Effector memory CD4-positive, alpha-beta T cell (primary cell): Measurements from ENCODE around the gene PRR16.
"Not testable (repeated sequence)": the region's sequence is repeated elsewhere in the genome, so short reads cannot be mapped to it uniquely, and the experiment has no call there.

ENCODE experiments used
- DNase-seq, 3 donors: peaks; one replicate each; pipeline ENCODE4 v3.0.0-alpha.2; 2020
- H3K27ac ChIP-seq: 2 replicates; pipeline ENCODE4 v1.7.0; 2013; ENCODE audit warnings: mild to moderate bottlenecking, low read length, moderate library complexity; ENCODE audit not compliant: insufficient read depth, poor library complexity, severe bottlenecking
- H3K27me3 ChIP-seq: replicated peaks from 2 replicates; pipeline ENCODE4 v1.7.0; 2013; ENCODE audit warnings: mild to moderate bottlenecking, low read length; ENCODE audit not compliant: insufficient read depth, control insufficient read depth, poor library complexity, severe bottlenecking
- H3K36me3 ChIP-seq: 2 replicates; pipeline ENCODE4 v1.7.0; 2013; ENCODE audit warnings: mild to moderate bottlenecking, low read length, moderate library complexity; ENCODE audit not compliant: control insufficient read depth, insufficient read depth
- H3K4me1 ChIP-seq: 2 replicates; pipeline ENCODE4 v1.7.0; 2013; ENCODE audit warnings: low read length, mild to moderate bottlenecking; ENCODE audit not compliant: control insufficient read depth, insufficient read depth, poor library complexity, severe bottlenecking
- H3K4me3 ChIP-seq: 2 replicates; pipeline ENCODE4 v1.7.0; 2013; ENCODE audit warnings: low read length, low read depth, mild to moderate bottlenecking; ENCODE audit not compliant: insufficient read depth, poor library complexity, severe bottlenecking
- H3K9me3 ChIP-seq: 2 replicates; pipeline ENCODE4 v1.7.0; 2013; ENCODE audit warnings: mild to moderate bottlenecking, low read length, moderate library complexity; ENCODE audit not compliant: control insufficient read depth
- total RNA-seq, 3 donors: gene quantifications; one replicate each; lab custom pipeline; 2026; lab: John Stamatoyannopoulos, UW

The PRR16 gene
- 0 reads per million in 3 donors for total RNA-seq

GRCh38 chr5:120463991-120464626 lies at the start of gene PRR16:
Gene PRR16 (plus strand): TSS chr5:120464300.
- no peak for DNase-seq
- H3K4me3 ChIP-seq, result no peak within 1 kb of the TSS
- no peaks in the 10 kb centered on the region for H3K4me1 ChIP-seq
- no peaks in the 10 kb centered on the region for H3K9me3 ChIP-seq
- H3K27me3 ChIP-seq, result peaks cover 5% of the 10 kb centered on the region
- H3K36me3 ChIP-seq, result no peaks in the 10 kb centered on the region
- H3K27ac ChIP-seq, result no peak within 1 kb of the TSS

- Histone ChIP-seq H3K9me3 (no peaks in the 10 kb centered on the region), H3K27ac (no peak overlapping the region), H3K27me3 (no peaks in the 10 kb centered on the region), H3K4me3 (no peak overlapping the region), H3K4me1 (no peaks in the 10 kb centered on the region), H3K36me3 (no peaks in the 10 kb centered on the region)
- DNase-seq, result no peak
These were observed 48.1 kb upstream of the PRR16 start for GRCh38 chr5:120415985-120416384.

GRCh38 chr5:120419127-120419526 lies 45.0 kb upstream of the PRR16 start:
- Histone ChIP-seq H3K9me3 (no peaks in the 10 kb centered on the region), H3K36me3 (no peaks in the 10 kb centered on the region), H3K27ac (no peak overlapping the region), H3K4me1 (no peaks in the 10 kb centered on the region), H3K4me3 (no peak overlapping the region), H3K27me3 (no peaks in the 10 kb centered on the region)
- no peak for DNase-seq

GRCh38 chr5:120426633-120427275 lies 37.3 kb upstream of the PRR16 start:
- H3K36me3 ChIP-seq, H3K27ac ChIP-seq, H3K4me3 ChIP-seq, H3K4me1 ChIP-seq, DNase-seq, H3K27me3 ChIP-seq, H3K9me3 ChIP-seq: not testable (repeated sequence)

- H3K4me1 ChIP-seq, result no peaks in the 10 kb centered on the region
- no peak overlapping the region for H3K4me3 ChIP-seq
- H3K27ac ChIP-seq, result no peak overlapping the region
- no peak for DNase-seq
- H3K36me3 ChIP-seq, result no peaks in the 10 kb centered on the region
- H3K27me3 ChIP-seq, result no peaks in the 10 kb centered on the region
- no peaks in the 10 kb centered on the region for H3K9me3 ChIP-seq
These were observed 33.5 kb upstream of the PRR16 start for GRCh38 chr5:120430572-120430971.

- no peaks in the 10 kb centered on the region for H3K9me3 ChIP-seq
- no peak overlapping the region for H3K27ac ChIP-seq
- H3K36me3 ChIP-seq, result no peaks in the 10 kb centered on the region
- H3K4me1 ChIP-seq, result no peaks in the 10 kb centered on the region
- no peak overlapping the region for H3K4me3 ChIP-seq
- DNase-seq, result no peak
- no peaks in the 10 kb centered on the region for H3K27me3 ChIP-seq
These were observed 31.2 kb upstream of the PRR16 start for GRCh38 chr5:120432861-120433260.

GRCh38 chr5:120435129-120435528 lies 29.0 kb upstream of the PRR16 start:
- no peaks in the 10 kb centered on the region for H3K36me3 ChIP-seq
- no peak for DNase-seq
- no peak overlapping the region for H3K4me3 ChIP-seq
- no peak overlapping the region for H3K27ac ChIP-seq
- no peaks in the 10 kb centered on the region for H3K4me1 ChIP-seq
- no peaks in the 10 kb centered on the region for H3K27me3 ChIP-seq
- no peaks in the 10 kb centered on the region for H3K9me3 ChIP-seq

- no peak for DNase-seq
- Histone ChIP-seq H3K4me3 (no peak overlapping the region), H3K36me3 (no peaks in the 10 kb centered on the region), H3K27ac (no peak overlapping the region), H3K27me3 (no peaks in the 10 kb centered on the region), H3K4me1 (no peaks in the 10 kb centered on the region), H3K9me3 (no peaks in the 10 kb centered on the region)
These were observed 27.1 kb upstream of the PRR16 start for GRCh38 chr5:120436996-120437395.

- H3K9me3 ChIP-seq, result no peaks in the 10 kb centered on the region
- H3K27ac ChIP-seq, result no peak overlapping the region
- H3K36me3 ChIP-seq, result no peaks in the 10 kb centered on the region
- no peaks in the 10 kb centered on the region for H3K27me3 ChIP-seq
- H3K4me1 ChIP-seq, result no peaks in the 10 kb centered on the region
- H3K4me3 ChIP-seq, result no peak overlapping the region
- DNase-seq, result no peak
These were observed 21.4 kb upstream of the PRR16 start for GRCh38 chr5:120442694-120443093.

- Histone ChIP-seq H3K9me3 (no peaks in the 10 kb centered on the region), H3K4me1 (no peaks in the 10 kb centered on the region), H3K36me3 (no peaks in the 10 kb centered on the region), H3K27me3 (no peaks in the 10 kb centered on the region), H3K4me3 (no peak overlapping the region), H3K27ac (no peak overlapping the region)
- no peak for DNase-seq
These were observed 20.5 kb upstream of the PRR16 start for GRCh38 chr5:120443607-120444006.
